Bronchial epithelial cell (primary cell): ENCODE measurements around the gene ADGRD1. TPM values are rescaled to one million over a fixed set of nuclear protein-coding genes. Genes with fewer than 3 reads are reported as not detected.

Source experiments
- DNase-seq: peaks from one replicate; pipeline ENCODE4 v3.0.0-alpha.2; 2010; ENCODE audit warnings: low read depth
- FAIRE-seq: peaks from 2 replicates; lab custom pipeline; 2011; peaks lifted over from hg19 to GRCh38; lab: Jason Lieb, UNC
- H3K27me3 ChIP-seq: 2 replicates; pipeline ENCODE4 v1.5.1; 2011; ENCODE audit warnings: low read length; ENCODE audit not compliant: control insufficient read depth, insufficient read depth
- H3K36me3 ChIP-seq: 2 replicates; pipeline ENCODE4 v1.5.1; 2011; ENCODE audit warnings: low read length; ENCODE audit not compliant: control insufficient read depth, insufficient read depth
- H3K4me3 ChIP-seq: 2 replicates; pipeline ENCODE4 v1.5.1; 2011; ENCODE audit warnings: mild to moderate bottlenecking, low read depth, low read length, control low read depth
- CTCF ChIP-seq: IDR thresholded peaks from 2 replicates; pipeline ENCODE4 v1.5.1; 2011; ENCODE audit warnings: mild to moderate bottlenecking, moderate library complexity, low read length, control low read depth, inconsistent platforms; ENCODE audit not compliant: insufficient read depth, severe bottlenecking
- total RNA-seq: library from RNA; depleted of rRNA; stranded (reverse); fragments of >200 nt; gene quantifications from 2 replicates; pipeline ENCODE4 v1.2.1, GENCODE V29; 2014

ADGRD1 gene
- total RNA-seq, 1 donor from 2014 or later = not detected

- FAIRE-seq = no peak
- H3K4me3 ChIP-seq = no peak overlapping the region
- TF ChIP-seq CTCF = no peak
- DNase-seq = no peak
- H3K27me3 ChIP-seq = no peaks in the 10 kb centered on the region
- H3K36me3 ChIP-seq = no peaks in the 10 kb centered on the region
Observed at GRCh38 chr12:131006036-131006735, 52.5 kb downstream of the ADGRD1 start.

GRCh38 chr12:131007031-131007739, 53.5 kb downstream of the ADGRD1 start:
- H3K27me3 ChIP-seq = no peaks in the 10 kb centered on the region
- DNase-seq (no peak), FAIRE-seq (no peak)
- no peaks in the 10 kb centered on the region for H3K36me3 ChIP-seq
- TF ChIP-seq CTCF = no peak
- no peak overlapping the region for H3K4me3 ChIP-seq

- Histone ChIP-seq H3K36me3 (no peaks in the 10 kb centered on the region), H3K4me3 (no peak overlapping the region), H3K27me3 (no peaks in the 10 kb centered on the region)
- no peak for TF ChIP-seq CTCF
- no peak for FAIRE-seq
- no peak for DNase-seq
Observed at GRCh38 chr12:131007740-131008117, 54.0 kb downstream of the ADGRD1 start.

- H3K36me3 ChIP-seq = no peaks in the 10 kb centered on the region
- DNase-seq = no peak
- no peaks in the 10 kb centered on the region for H3K27me3 ChIP-seq
- H3K4me3 ChIP-seq = no peak overlapping the region
- TF ChIP-seq CTCF = no peak
- no peak for FAIRE-seq
Observed at GRCh38 chr12:131008131-131008912, 54.6 kb downstream of the ADGRD1 start.

GRCh38 chr12:131008913-131009270, 55.2 kb downstream of the ADGRD1 start:
- Histone ChIP-seq H3K36me3 (no peaks in the 10 kb centered on the region), H3K27me3 (no peaks in the 10 kb centered on the region), H3K4me3 (no peak overlapping the region)
- FAIRE-seq (no peak), DNase-seq (no peak)
- no peak for TF ChIP-seq CTCF
